Gastroesophageal sphincter (tissue), 3 donors: Measurements from ENCODE around the gene TMEM240.

ENCODE experiments used
- CTCF ChIP-seq, 4 experiments: fragments of 200-600 bp in 2 of 4; fragments of 450-650 bp in 2 of 4; sonication (generic) in 1 of 4; IDR thresholded peaks; one replicate each; pipeline ENCODE4 v1.5.1; 2017 to 2019; ENCODE audit warnings: antibody characterized with exemption in 4 of 4, mild to moderate bottlenecking in 2 of 4, moderate library complexity in 2 of 4
- EP300 ChIP-seq: sonication (generic); formaldehyde crosslinking; IDR thresholded peaks from one replicate; pipeline ENCODE4 v1.6.1; 2017; ENCODE audit warnings: antibody characterized with exemption, mild to moderate bottlenecking

GRCh38 chr1:1554550-1554925 lies 14.1 kb upstream of the TMEM240 start:
- TF ChIP-seq EP300 (no peak), CTCF (IDR thresholded peaks at IDR 0.05) (no peak)
